Type B pancreatic cell (in vitro differentiated cells): ENCODE results near the gene KLRF1. TPM values are rescaled to one million over a fixed set of nuclear protein-coding genes. Genes with fewer than 3 reads are reported as not detected.

ENCODE experiments used
- DNase-seq: peaks from one replicate; pipeline ENCODE4 v3.0.0; 2021; ENCODE audit warnings: mixed read lengths; ENCODE audit not compliant: unreplicated experiment; ENCODE audit errors: extremely low spot score
- H3K27ac Mint-ChIP-seq: 2 replicates; pipeline ENCODE4 v1.8.0; 2021; ENCODE audit warnings: mild to moderate bottlenecking, mixed read lengths
- H3K27me3 Mint-ChIP-seq: 2 replicates; pipeline ENCODE4 v1.8.0; 2021; ENCODE audit warnings: mixed read lengths
- H3K36me3 Mint-ChIP-seq: 2 replicates; pipeline ENCODE4 v1.8.0; 2021; ENCODE audit warnings: mixed read lengths
- H3K4me1 Mint-ChIP-seq: one replicate; pipeline ENCODE4 v1.8.0; 2021; ENCODE audit warnings: mixed read lengths; ENCODE audit not compliant: unreplicated experiment
- H3K4me3 Mint-ChIP-seq: 2 replicates; pipeline ENCODE4 v1.8.0; 2021; ENCODE audit warnings: mild to moderate bottlenecking, mixed read lengths
- H3K9me3 Mint-ChIP-seq: 2 replicates; pipeline ENCODE4 v1.8.0; 2021; ENCODE audit warnings: mixed read lengths
- CTCF ChIP-seq: fragments of 200-600 bp; sonication (generic); conservative IDR thresholded peaks from 2 replicates; pipeline ENCODE4 v1.5.0; 2021; ENCODE audit warnings: antibody characterized with exemption, mild to moderate bottlenecking
- total RNA-seq: library from RNA; stranded (reverse); gene quantifications from 2 replicates; pipeline ENCODE4 v1.2.1, GENCODE V29; 2021; ENCODE audit warnings: low replicate concordance

KLRF1 gene
- total RNA-seq, 1 donor from 2014 or later, result not detected

GRCh38 chr12:9810671-9811070 lies 16.6 kb upstream of the KLRF1 start:
- H3K9me3 Mint-ChIP-seq, result no peaks in the 10 kb centered on the region
- peaks cover 3% of the 10 kb centered on the region for H3K4me1 Mint-ChIP-seq
- H3K36me3 Mint-ChIP-seq, result peaks cover 6% of the 10 kb centered on the region
- H3K4me3 Mint-ChIP-seq, result no peak overlapping the region
- no peak for DNase-seq
- H3K27me3 Mint-ChIP-seq, result peaks cover 13% of the 10 kb centered on the region
- H3K27ac Mint-ChIP-seq, result no peak overlapping the region
- no peak for TF ChIP-seq CTCF

- no peak for TF ChIP-seq CTCF
- Mint-ChIP-seq H3K27me3 (peaks cover 13% of the 10 kb centered on the region), H3K9me3 (no peaks in the 10 kb centered on the region), H3K27ac (no peak overlapping the region), H3K36me3 (peaks cover 6% of the 10 kb centered on the region), H3K4me3 (no peak overlapping the region), H3K4me1 (peaks cover 3% of the 10 kb centered on the region)
- DNase-seq, result no peak
These were observed 15.7 kb upstream of the KLRF1 start for GRCh38 chr12:9811621-9812020.

DNA sequence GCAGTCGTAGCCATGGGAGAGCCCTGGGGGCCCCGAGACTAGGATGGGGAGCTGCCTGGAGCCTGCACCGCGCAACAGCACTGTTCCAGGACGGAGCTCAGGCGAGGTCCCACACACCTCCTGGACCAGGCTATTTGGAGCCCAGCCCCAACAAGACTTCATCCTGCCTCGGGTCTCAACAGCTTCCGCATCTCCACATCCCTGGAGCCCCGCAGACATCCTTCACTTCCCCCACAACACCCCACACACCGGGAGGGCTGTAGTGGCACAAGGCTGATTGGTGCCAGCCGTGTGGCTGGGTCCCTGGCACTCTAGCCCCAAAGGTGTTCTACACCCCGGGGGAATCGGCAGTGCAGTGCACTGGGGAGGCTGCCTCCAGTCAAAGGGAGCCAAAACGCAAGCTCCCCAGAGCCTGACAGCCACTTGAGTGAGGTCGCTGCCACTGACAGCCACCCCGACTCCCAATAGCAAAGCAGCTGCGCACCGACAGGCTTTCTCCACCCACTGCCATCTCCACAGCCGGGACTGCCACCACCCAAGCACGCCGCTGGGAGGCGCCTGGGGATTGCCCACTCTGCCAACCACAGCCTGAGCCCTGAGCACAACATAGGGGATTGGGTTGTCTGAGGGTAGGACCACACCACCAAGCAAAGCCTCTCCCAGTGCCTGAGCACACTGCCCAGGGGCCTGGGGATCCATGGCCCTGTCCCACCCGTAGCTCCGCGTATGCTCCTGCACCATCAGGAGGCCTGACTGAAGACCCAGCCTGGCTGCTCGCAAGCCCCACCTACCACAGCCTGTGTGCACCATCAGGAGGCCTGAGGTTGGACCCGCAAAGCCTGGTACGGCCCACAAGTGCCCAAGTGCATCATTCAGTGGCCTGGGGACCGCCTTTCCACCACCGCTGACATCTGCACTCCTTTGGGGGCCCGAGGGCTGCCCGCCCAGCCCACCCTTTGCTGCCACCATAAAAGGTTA lies 13.2 kb upstream of the KLRF1 start:
- Mint-ChIP-seq H3K27me3 (peaks cover 28% of the 10 kb centered on the region), H3K9me3 (no peaks in the 10 kb centered on the region), H3K27ac (no peak overlapping the region), H3K4me1 (peaks cover 3% of the 10 kb centered on the region), H3K36me3 (peaks cover 6% of the 10 kb centered on the region), H3K4me3 (no peak overlapping the region)
- no peak for DNase-seq
- peak; percentile 72 for TF ChIP-seq CTCF

DNA sequence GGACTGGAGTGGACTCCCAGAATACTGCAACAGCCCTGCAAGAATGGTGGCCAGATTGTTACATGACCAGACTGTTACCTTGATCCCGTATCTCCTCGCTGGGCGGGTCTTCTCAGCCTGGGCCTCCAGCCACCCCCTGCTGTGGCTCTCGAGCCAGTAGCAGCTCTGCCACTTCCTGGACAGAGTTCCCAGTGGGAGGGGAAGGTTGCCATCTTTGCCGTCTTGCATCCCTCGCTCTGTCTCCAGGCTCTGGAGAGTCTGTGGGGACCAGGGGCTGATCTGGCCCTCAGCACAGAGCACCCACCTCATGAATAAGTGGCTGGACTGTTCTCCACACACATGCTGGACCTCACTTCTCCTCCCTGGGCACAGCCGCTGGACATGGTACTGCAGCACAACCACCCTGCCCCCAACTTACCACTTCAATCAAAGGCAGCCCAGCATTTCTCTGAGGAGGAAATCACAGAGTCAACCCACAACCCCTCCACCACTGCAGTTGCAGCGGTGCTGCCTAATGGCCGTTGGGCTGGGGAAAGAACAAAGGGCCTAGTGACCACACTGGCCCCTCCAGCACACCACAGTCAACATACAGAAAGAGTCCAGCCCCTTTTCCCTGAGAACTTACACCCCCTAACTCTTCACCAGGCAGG lies 6.9 kb upstream of the KLRF1 start:
- H3K4me3 Mint-ChIP-seq, result no peak overlapping the region
- H3K27ac Mint-ChIP-seq, result no peak overlapping the region
- no peaks in the 10 kb centered on the region for H3K36me3 Mint-ChIP-seq
- TF ChIP-seq CTCF, result no peak
- H3K9me3 Mint-ChIP-seq, result no peaks in the 10 kb centered on the region
- peaks cover 35% of the 10 kb centered on the region for H3K27me3 Mint-ChIP-seq
- no peak for DNase-seq
- H3K4me1 Mint-ChIP-seq, result no peaks in the 10 kb centered on the region

- no peaks in the 10 kb centered on the region for H3K9me3 Mint-ChIP-seq
- no peaks in the 10 kb centered on the region for H3K36me3 Mint-ChIP-seq
- TF ChIP-seq CTCF, result no peak
- no peak for DNase-seq
- peaks cover 15% of the 10 kb centered on the region for H3K27me3 Mint-ChIP-seq
- no peak overlapping the region for H3K27ac Mint-ChIP-seq
- no peak overlapping the region for H3K4me3 Mint-ChIP-seq
- H3K4me1 Mint-ChIP-seq, result no peaks in the 10 kb centered on the region
These were observed 2.2 kb downstream of the KLRF1 start for GRCh38 chr12:9829483-9829882.
